A549 (cell line): ENCODE results near the gene BABAM2. TPM values are rescaled to one million over a fixed set of nuclear protein-coding genes. Genes with fewer than 3 reads are reported as not detected.

ENCODE experiments used
- ATAC-seq, 2 experiments: fragments of 200-7000 bp in 1 of 2; fragments of >200 bp in 1 of 2; cut with Nextera tagmentation in 1 of 2; cut with Tn5 transposase in 1 of 2; 3 replicates each; pipeline versions ENCODE4 v1.8.0 to v1.9.1; 2018 to 2020; ENCODE audit warnings: mild to moderate bottlenecking in 1 of 2, moderate library complexity in 1 of 2
- CTCF ChIA-PET: fragments of 300-600 bp; sonication (Branson Sonifier 250); formaldehyde crosslinking; extraction: SDS; loops from one replicate; lab custom pipeline; 2021; ENCODE audit warnings: antibody characterized with exemption, inconsistent platforms; lab: Yijun Ruan, JAX
- POLR2A ChIA-PET: fragments of 350-600 bp; formaldehyde crosslinking; extraction: SDS; loops from one replicate; lab custom pipeline; 2021; ENCODE audit warnings: antibody characterized with exemption, inconsistent platforms; lab: Yijun Ruan, JAX
- DNase-seq, 2 experiments: peaks; one replicate each; pipeline versions ENCODE4 v3.0.0 to v3.0.0-alpha.2; 2011 to 2016; ENCODE audit warnings: low read depth in 1 of 2, low spot score in 1 of 2
- FAIRE-seq: peaks from 2 replicates; lab custom pipeline; 2011; peaks lifted over from hg19 to GRCh38; lab: Jason Lieb, UNC
- H3K27ac ChIP-seq, 2 experiments: fragments of >200 bp; sonication (Bioruptor Twin); formaldehyde crosslinking; 3 replicates each; pipeline ENCODE4 v1.5.1; 2016 to 2017
- H3K4me1 ChIP-seq: fragments of >200 bp; sonication (Bioruptor Twin); formaldehyde crosslinking; 3 replicates; pipeline ENCODE4 v1.6.1; 2016
- H3K4me2 ChIP-seq: fragments of >200 bp; sonication (Bioruptor Twin); formaldehyde crosslinking; 3 replicates; pipeline ENCODE4 v1.6.1; 2016
- H3K4me3 ChIP-seq: fragments of >200 bp; sonication (Bioruptor Twin); formaldehyde crosslinking; 3 replicates; pipeline ENCODE4 v1.5.1; 2016
- H3K9me3 ChIP-seq: fragments of >200 bp; sonication (Bioruptor Twin); formaldehyde crosslinking; 3 replicates; pipeline ENCODE4 v1.6.1; 2016
- BCL3 ChIP-seq: fragments of >200 bp; sonication (Bioruptor Twin); formaldehyde crosslinking; IDR thresholded peaks from 3 replicates; pipeline ENCODE4 v1.6.1; 2016
- CBX8 ChIP-seq: fragments of 200-600 bp; sonication (generic); IDR thresholded peaks from 2 replicates; pipeline ENCODE4 v1.6.1; 2016
- CHD2 ChIP-seq: fragments of 150-350 bp; IDR thresholded peaks from 2 replicates; pipeline ENCODE4 v1.6.1; 2014; ENCODE audit warnings: low read length; ENCODE audit not compliant: partially characterized antibody
- CTCF ChIP-seq: fragments of >200 bp; sonication (Bioruptor Twin); formaldehyde crosslinking; IDR thresholded peaks from 3 replicates; pipeline ENCODE4 v1.5.1; 2016
- E2F6 ChIP-seq: IDR thresholded peaks from 2 replicates; pipeline ENCODE4 v1.6.1; 2012; ENCODE audit warnings: low read depth, borderline replicate concordance
- EP300 ChIP-seq, 2 experiments: fragments of >200 bp; sonication (Bioruptor Twin); formaldehyde crosslinking; IDR thresholded peaks; 2 replicates in 1 of 2; 3 replicates in 1 of 2; pipeline ENCODE4 v1.6.1; 2016 to 2017
- ESRRA ChIP-seq: fragments of 150-350 bp; IDR thresholded peaks from 2 replicates; pipeline ENCODE4 v1.6.1; 2014; ENCODE audit warnings: mild to moderate bottlenecking, low read length, borderline replicate concordance
- HDAC2 ChIP-seq: fragments of 200-600 bp; sonication (generic); IDR thresholded peaks from 2 replicates; pipeline ENCODE4 v1.6.1; 2016
- HEYL ChIP-seq: fragments of 250-450 bp; sonication (Bioruptor Pico); IDR thresholded peaks from 2 replicates; pipeline ENCODE4 v1.8.0; 2021; ENCODE audit warnings: mild to moderate bottlenecking, moderate library complexity
- HMGXB4 ChIP-seq: fragments of 250-450 bp; sonication (Bioruptor Pico); IDR thresholded peaks from 2 replicates; pipeline ENCODE4 v1.5.0; 2021; ENCODE audit warnings: mild to moderate bottlenecking, moderate library complexity, borderline replicate concordance
- HOXA7 ChIP-seq: fragments of 250-450 bp; sonication (Bioruptor Pico); IDR thresholded peaks from 2 replicates; pipeline ENCODE4 v1.5.0; 2020; ENCODE audit warnings: mild to moderate bottlenecking, moderate library complexity
- HOXB5 ChIP-seq: fragments of 250-450 bp; sonication (Bioruptor Pico); IDR thresholded peaks from 2 replicates; pipeline ENCODE4 v1.5.0; 2020; ENCODE audit warnings: mild to moderate bottlenecking, moderate library complexity
- JUN ChIP-seq, 2 experiments: fragments of >200 bp; sonication (Bioruptor Twin); formaldehyde crosslinking; IDR thresholded peaks; 2 replicates in 1 of 2; 3 replicates in 1 of 2; pipeline ENCODE4 v1.6.1; 2016 to 2017
- JUNB ChIP-seq: fragments of >200 bp; sonication (Bioruptor Twin); formaldehyde crosslinking; IDR thresholded peaks from 2 replicates; pipeline ENCODE4 v1.6.1; 2016
- MAX ChIP-seq: IDR thresholded peaks from 2 replicates; pipeline ENCODE4 v1.6.1; 2012
- MAZ ChIP-seq: fragments of 150-350 bp; IDR thresholded peaks from 2 replicates; pipeline ENCODE4 v1.6.1; 2014; ENCODE audit warnings: antibody characterized with exemption, low read depth, low read length, borderline replicate concordance
- NFE2L2 ChIP-seq: fragments of 150-350 bp; conservative IDR thresholded peaks from 2 replicates; pipeline ENCODE4 v1.6.1; 2014; ENCODE audit warnings: low read length
- PBX3 ChIP-seq: IDR thresholded peaks from 2 replicates; pipeline ENCODE4 v1.6.1; 2012
- POLR2AphosphoS2 ChIP-seq: conservative IDR thresholded peaks from 2 replicates; pipeline ENCODE4 v1.6.1; 2012; ENCODE audit warnings: low read length, improper control_type of control experiment, inconsistent platforms
- RARB ChIP-seq: fragments of 250-450 bp; sonication (Bioruptor Pico); IDR thresholded peaks from 2 replicates; pipeline ENCODE4 v1.8.0; 2021; ENCODE audit warnings: mild to moderate bottlenecking, moderate library complexity
- RNF2 ChIP-seq: fragments of 200-600 bp; sonication (generic); IDR thresholded peaks from 2 replicates; pipeline ENCODE4 v1.6.1; 2016; ENCODE audit warnings: low read depth, mild to moderate bottlenecking, antibody characterized with exemption, moderate library complexity, borderline replicate concordance
- SMC3 ChIP-seq: fragments of >200 bp; sonication (Bioruptor Twin); formaldehyde crosslinking; IDR thresholded peaks from 3 replicates; pipeline ENCODE4 v1.6.1; 2018; ENCODE audit warnings: inconsistent platforms
- TFCP2L1 ChIP-seq: fragments of 250-450 bp; sonication (Bioruptor Pico); IDR thresholded peaks from 2 replicates; pipeline ENCODE4 v1.5.0; 2021; ENCODE audit warnings: mild to moderate bottlenecking
- TP53 ChIP-seq: fragments of 250-450 bp; sonication (Bioruptor Pico); IDR thresholded peaks from 2 replicates; pipeline ENCODE4 v1.5.0; 2021; ENCODE audit warnings: mild to moderate bottlenecking, moderate library complexity
- ZC3H11A ChIP-seq: fragments of 450-650 bp; IDR thresholded peaks from 2 replicates; pipeline ENCODE4 v1.6.1; 2014; ENCODE audit warnings: antibody characterized with exemption, mild to moderate bottlenecking
- ZFP36 ChIP-seq: fragments of 450-650 bp; IDR thresholded peaks from 2 replicates; pipeline ENCODE4 v1.6.1; 2014; ENCODE audit warnings: borderline replicate concordance; ENCODE audit not compliant: partially characterized antibody
- WGBS: methylation state at CpG from one replicate; pipeline ENCODE4 v1.1.6; 2017; ENCODE audit errors: missing lambda C conversion rate; 5-methylcytosine and 5-hydroxymethylcytosine counted together
- polyA plus RNA-seq, 4 experiments: library from polyadenylated mRNA; depleted of rRNA in 3 of 4; stranded (reverse); fragments of >200 nt; fragmentation: RNase III in 1 of 4; extraction: RNeasy Plus Mini Kit Qiagen cat#74134 plus additional on column Dnase treatment in 1 of 4; gene quantifications; 2 replicates in 3 of 4; 3 replicates in 1 of 4; pipeline ENCODE4 v1.2.3, GENCODE V29; 2011 to 2017

The BABAM2 gene
- polyA plus RNA-seq, 2 of the 4 experiments (the other 2 are of a cell fraction) = 53.7 to 78.4 TPM

GRCh38 chr2:28318023-28318422 is 427.5 kb downstream of the BABAM2 start:
- POLR2A ChIA-PET = no interaction called here
- Histone ChIP-seq H3K4me3 (no peak overlapping the region), H3K27ac (no peak overlapping the region), H3K4me1 (0 out of 3 replicates have a peak, but pooled peaks cover 3% of the 10 kb centered on the region), H3K9me3 (no peaks in the 10 kb centered on the region), H3K4me2 (no peak overlapping the region)
- FAIRE-seq (no peak), DNase-seq (no peak), ATAC-seq (no peak)
- WGBS = 93% methylated on average over 5 of the region's 5 CpGs
- CTCF ChIA-PET = interaction anchor here (0.7 to 1.5 kb wide), 2 partner anchors 9 to 156 kb away, joined by 3 to 5 read pairs; no protein-coding TSS in a partner anchor
- TF ChIP-seq ZC3H11A (no peak), EP300 (IDR thresholded peaks at IDR 0.05) (no peak), NFE2L2 (no peak), TFCP2L1 (CRISPR knock-in tag) (no peak), MAX (no peak), ZFP36 (no peak), RARB (CRISPR knock-in tag) (no peak), TP53 (CRISPR knock-in tag) (no peak), E2F6 (no peak)

GRCh38 chr2:28318462-28319117 is 428.1 kb downstream of the BABAM2 start:
- no peak overlapping the region for H3K27ac ChIP-seq
- ChIA-PET POLR2A (no interaction called here), CTCF (interaction anchor here (1.5 kb wide), 1 partner anchor 10 kb away, joined by 5 read pairs; no protein-coding TSS in a partner anchor)
- 0 out of 3 replicates have a peak, but pooled peaks cover 3% of the 10 kb centered on the region for H3K4me1 ChIP-seq
- H3K9me3 ChIP-seq = no peaks in the 10 kb centered on the region
- no peak overlapping the region for H3K4me2 ChIP-seq
- ATAC-seq (no peak), DNase-seq (no peak), FAIRE-seq (no peak)
- TF ChIP-seq PBX3 = no peak
- TF ChIP-seq RNF2 = no peak
- TF ChIP-seq HOXA7 = no peak
- no peak for TF ChIP-seq HEYL (CRISPR knock-in tag)
- TF ChIP-seq JUNB = no peak
- no peak for TF ChIP-seq HOXB5 (CRISPR knock-in tag)
- TF ChIP-seq JUN (IDR thresholded peaks at IDR 0.05) = no peak
- no peak for TF ChIP-seq HMGXB4 (CRISPR knock-in tag)
- TF ChIP-seq TFCP2L1 (CRISPR knock-in tag) = no peak
- TF ChIP-seq CHD2 = no peak
- TF ChIP-seq BCL3 = no peak
- TF ChIP-seq MAZ = no peak
- TF ChIP-seq HDAC2 = no peak
- TF ChIP-seq SMC3 = no peak
- no peak for TF ChIP-seq CTCF
- no peak for TF ChIP-seq ESRRA
- TF ChIP-seq NFE2L2 = no peak
- no peak for TF ChIP-seq CBX8
- TF ChIP-seq POLR2AphosphoS2 = no peak
- H3K4me3 ChIP-seq = no peak overlapping the region
- 80% methylated on average over 6 of the region's 6 CpGs for WGBS
